Neural cell (in vitro differentiated cells): ENCODE measurements around the gene KRT74. TPM values are rescaled to one million over a fixed set of nuclear protein-coding genes. Genes with fewer than 3 reads are reported as not detected.

Experiments
- H2AFZ ChIP-seq: fragments of 200-600, 300-800 bp; sonication (generic), shearing (Covaris generic); 2 replicates; pipeline ENCODE4 v1.6.0; 2014; ENCODE audit warnings: low read depth, mild to moderate bottlenecking, antibody characterized with exemption, low read length, moderate library complexity
- H3F3A ChIP-seq: fragments of 200-600 bp; shearing (Covaris generic); 2 replicates; pipeline ENCODE4 v1.6.1; 2016; ENCODE audit warnings: mild to moderate bottlenecking, moderate library complexity, mixed read lengths, antibody characterized with exemption, low read length; ENCODE audit not compliant: insufficient read depth, poor library complexity, severe bottlenecking
- H3K27ac ChIP-seq: fragments of 200-600, 300-800 bp; sonication (generic), shearing (Covaris generic); 2 replicates; pipeline ENCODE4 v1.5.1; 2014; ENCODE audit warnings: mild to moderate bottlenecking, low read length, moderate library complexity
- H3K27me3 ChIP-seq: fragments of 300-800, 200-600 bp; sonication (generic), shearing (Covaris generic); 2 replicates; pipeline ENCODE4 v1.6.0; 2014; ENCODE audit warnings: mild to moderate bottlenecking, low read depth, low read length, moderate library complexity; ENCODE audit not compliant: insufficient read depth
- H3K36me3 ChIP-seq: fragments of 300-800, 200-600 bp; sonication (generic), shearing (Covaris generic); 2 replicates; pipeline ENCODE4 v1.5.1; 2014; ENCODE audit warnings: mild to moderate bottlenecking, antibody characterized with exemption, low read length, moderate library complexity; ENCODE audit not compliant: insufficient read depth
- H3K4me2 ChIP-seq: fragments of 300-800, 200-600 bp; sonication (generic), shearing (Covaris generic); 2 replicates; pipeline ENCODE4 v1.6.0; 2014; ENCODE audit warnings: mild to moderate bottlenecking, low read length
- H3K4me3 ChIP-seq: fragments of 300-800, 200-600 bp; sonication (generic), shearing (Covaris generic); 2 replicates; pipeline ENCODE4 v1.5.1; 2014; ENCODE audit warnings: mild to moderate bottlenecking, low read length, moderate library complexity
- H3K79me2 ChIP-seq: fragments of 200-600 bp; shearing (Covaris generic); replicated peaks from 2 replicates; pipeline ENCODE4 v1.6.0; 2014; ENCODE audit warnings: mild to moderate bottlenecking, low read length, moderate library complexity; ENCODE audit not compliant: insufficient read depth
- H3K9ac ChIP-seq: fragments of 300-800, 200-600 bp; sonication (generic), shearing (Covaris generic); 2 replicates; pipeline ENCODE4 v1.6.1; 2016; ENCODE audit warnings: mild to moderate bottlenecking, low read length, mixed read lengths
- H3K9me2 ChIP-seq: fragments of 200-600 bp; shearing (Covaris generic); 2 replicates; pipeline ENCODE4 v1.6.1; 2016; ENCODE audit warnings: mild to moderate bottlenecking, low read length, mixed read lengths; ENCODE audit not compliant: insufficient read depth
- H3K9me3 ChIP-seq: fragments of 200-600, 300-800 bp; sonication (generic), shearing (Covaris generic); 2 replicates; pipeline ENCODE4 v1.6.1; 2016; ENCODE audit warnings: mild to moderate bottlenecking, mixed run types, low read length, moderate library complexity, mixed read lengths
- H4K20me1 ChIP-seq: fragments of 200-600 bp; shearing (Covaris generic); 2 replicates; pipeline ENCODE4 v1.6.1; 2016; ENCODE audit warnings: mild to moderate bottlenecking, mixed run types; ENCODE audit not compliant: insufficient read depth
- EP300 ChIP-seq: fragments of 450-650 bp; conservative IDR thresholded peaks from 2 replicates; pipeline ENCODE4 v1.6.1; 2014; ENCODE audit warnings: antibody characterized with exemption, mild to moderate bottlenecking, moderate library complexity; ENCODE audit not compliant: poor library complexity, severe bottlenecking
- EZH2 ChIP-seq: fragments of 200-600, 300-800 bp; shearing (Covaris generic), sonication (generic); IDR thresholded peaks from 2 replicates; pipeline ENCODE4 v1.6.1; 2014; ENCODE audit warnings: antibody characterized with exemption, low read length, borderline replicate concordance, mild to moderate bottlenecking; ENCODE audit not compliant: insufficient read depth, poor library complexity, severe bottlenecking
- MXI1 ChIP-seq: fragments of 450-650 bp; conservative IDR thresholded peaks from 2 replicates; pipeline ENCODE4 v1.6.1; 2014; ENCODE audit warnings: antibody characterized with exemption, mild to moderate bottlenecking; ENCODE audit not compliant: poor library complexity, severe bottlenecking
- POLR2AphosphoS5 ChIP-seq: IDR thresholded peaks from 2 replicates; pipeline ENCODE4 v1.6.1; 2012
- RAD21 ChIP-seq: fragments of 450-650 bp; conservative IDR thresholded peaks from 2 replicates; pipeline ENCODE4 v1.6.1; 2014; ENCODE audit warnings: antibody characterized with exemption, mild to moderate bottlenecking, moderate library complexity
- SMC3 ChIP-seq: fragments of 450-650 bp; conservative IDR thresholded peaks from 2 replicates; pipeline ENCODE4 v1.6.1; 2014; ENCODE audit warnings: antibody characterized with exemption, mild to moderate bottlenecking, moderate library complexity; ENCODE audit not compliant: poor library complexity
- TAF1 ChIP-seq: IDR thresholded peaks from 2 replicates; pipeline ENCODE4 v1.6.1; 2012; ENCODE audit warnings: low read depth
- polyA plus RNA-seq: library from polyadenylated mRNA; depleted of rRNA; stranded (reverse); fragments of >200 nt; gene quantifications from 2 replicates; pipeline ENCODE4 v1.2.3, GENCODE V29; 2014
- TF ChIP-seq, protein P1 (sequence below): fragments of 450-650 bp; IDR thresholded peaks from 2 replicates; pipeline ENCODE4 v1.5.1; 2014; ENCODE audit warnings: antibody characterized with exemption, mild to moderate bottlenecking, moderate library complexity; ENCODE audit not compliant: poor library complexity, severe bottlenecking
- TF ChIP-seq, protein P2 (sequence below): IDR thresholded peaks from 2 replicates; pipeline ENCODE4 v1.6.1; 2012; ENCODE audit warnings: borderline replicate concordance

The KRT74 gene
- polyA plus RNA-seq, 1 donor from 2014 or later = not detected

GRCh38 chr12:52523824-52524223 is 49.8 kb downstream of the KRT74 start:
- Histone ChIP-seq H4K20me1 (no peaks in the 10 kb centered on the region), H3K9me3 (no peaks in the 10 kb centered on the region), H3K9ac (no peak overlapping the region), H3K4me3 (no peak overlapping the region), H3K36me3 (no peaks in the 10 kb centered on the region), H3K27ac (no peak overlapping the region), H3F3A (no peaks in the 10 kb centered on the region), H3K9me2 (no peaks in the 10 kb centered on the region), H3K27me3 (no peaks in the 10 kb centered on the region), H2AFZ (no peak overlapping the region), H3K79me2 (no peaks in the 10 kb centered on the region), H3K4me2 (no peak overlapping the region)
- TF ChIP-seq EZH2 = no peak
- TF ChIP-seq TAF1 = no peak
- TF ChIP-seq RAD21 = no peak
- TF ChIP-seq, protein P1, sequence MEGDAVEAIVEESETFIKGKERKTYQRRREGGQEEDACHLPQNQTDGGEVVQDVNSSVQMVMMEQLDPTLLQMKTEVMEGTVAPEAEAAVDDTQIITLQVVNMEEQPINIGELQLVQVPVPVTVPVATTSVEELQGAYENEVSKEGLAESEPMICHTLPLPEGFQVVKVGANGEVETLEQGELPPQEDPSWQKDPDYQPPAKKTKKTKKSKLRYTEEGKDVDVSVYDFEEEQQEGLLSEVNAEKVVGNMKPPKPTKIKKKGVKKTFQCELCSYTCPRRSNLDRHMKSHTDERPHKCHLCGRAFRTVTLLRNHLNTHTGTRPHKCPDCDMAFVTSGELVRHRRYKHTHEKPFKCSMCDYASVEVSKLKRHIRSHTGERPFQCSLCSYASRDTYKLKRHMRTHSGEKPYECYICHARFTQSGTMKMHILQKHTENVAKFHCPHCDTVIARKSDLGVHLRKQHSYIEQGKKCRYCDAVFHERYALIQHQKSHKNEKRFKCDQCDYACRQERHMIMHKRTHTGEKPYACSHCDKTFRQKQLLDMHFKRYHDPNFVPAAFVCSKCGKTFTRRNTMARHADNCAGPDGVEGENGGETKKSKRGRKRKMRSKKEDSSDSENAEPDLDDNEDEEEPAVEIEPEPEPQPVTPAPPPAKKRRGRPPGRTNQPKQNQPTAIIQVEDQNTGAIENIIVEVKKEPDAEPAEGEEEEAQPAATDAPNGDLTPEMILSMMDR = no peak
- TF ChIP-seq, protein P2, sequence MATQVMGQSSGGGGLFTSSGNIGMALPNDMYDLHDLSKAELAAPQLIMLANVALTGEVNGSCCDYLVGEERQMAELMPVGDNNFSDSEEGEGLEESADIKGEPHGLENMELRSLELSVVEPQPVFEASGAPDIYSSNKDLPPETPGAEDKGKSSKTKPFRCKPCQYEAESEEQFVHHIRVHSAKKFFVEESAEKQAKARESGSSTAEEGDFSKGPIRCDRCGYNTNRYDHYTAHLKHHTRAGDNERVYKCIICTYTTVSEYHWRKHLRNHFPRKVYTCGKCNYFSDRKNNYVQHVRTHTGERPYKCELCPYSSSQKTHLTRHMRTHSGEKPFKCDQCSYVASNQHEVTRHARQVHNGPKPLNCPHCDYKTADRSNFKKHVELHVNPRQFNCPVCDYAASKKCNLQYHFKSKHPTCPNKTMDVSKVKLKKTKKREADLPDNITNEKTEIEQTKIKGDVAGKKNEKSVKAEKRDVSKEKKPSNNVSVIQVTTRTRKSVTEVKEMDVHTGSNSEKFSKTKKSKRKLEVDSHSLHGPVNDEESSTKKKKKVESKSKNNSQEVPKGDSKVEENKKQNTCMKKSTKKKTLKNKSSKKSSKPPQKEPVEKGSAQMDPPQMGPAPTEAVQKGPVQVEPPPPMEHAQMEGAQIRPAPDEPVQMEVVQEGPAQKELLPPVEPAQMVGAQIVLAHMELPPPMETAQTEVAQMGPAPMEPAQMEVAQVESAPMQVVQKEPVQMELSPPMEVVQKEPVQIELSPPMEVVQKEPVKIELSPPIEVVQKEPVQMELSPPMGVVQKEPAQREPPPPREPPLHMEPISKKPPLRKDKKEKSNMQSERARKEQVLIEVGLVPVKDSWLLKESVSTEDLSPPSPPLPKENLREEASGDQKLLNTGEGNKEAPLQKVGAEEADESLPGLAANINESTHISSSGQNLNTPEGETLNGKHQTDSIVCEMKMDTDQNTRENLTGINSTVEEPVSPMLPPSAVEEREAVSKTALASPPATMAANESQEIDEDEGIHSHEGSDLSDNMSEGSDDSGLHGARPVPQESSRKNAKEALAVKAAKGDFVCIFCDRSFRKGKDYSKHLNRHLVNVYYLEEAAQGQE = no peak
- no peak for TF ChIP-seq SMC3
- TF ChIP-seq EP300 = no peak
- no peak for TF ChIP-seq POLR2AphosphoS5
- no peak for TF ChIP-seq MXI1

- Histone ChIP-seq H3K9ac (no peak overlapping the region), H3F3A (no peaks in the 10 kb centered on the region), H3K27ac (no peak overlapping the region), H3K4me3 (no peak overlapping the region), H3K79me2 (no peaks in the 10 kb centered on the region), H3K9me3 (no peaks in the 10 kb centered on the region), H4K20me1 (no peaks in the 10 kb centered on the region), H3K9me2 (no peaks in the 10 kb centered on the region), H3K27me3 (no peaks in the 10 kb centered on the region), H3K36me3 (no peaks in the 10 kb centered on the region), H3K4me2 (no peak overlapping the region), H2AFZ (no peak overlapping the region)
- TF ChIP-seq EZH2 = no peak
- no peak for TF ChIP-seq RAD21
Measured at GRCh38 chr12:52522346-52523011, 51.2 kb downstream of the KRT74 start.
